SK-N-SH treated with all-trans-retinoic acid at 6 μM for 48 hours (cell line): ENCODE data around the gene UMPS.
"Not testable (repeated sequence)": the region's sequence is repeated elsewhere in the genome, so short reads cannot be mapped to it uniquely, and the experiment has no call there.

ENCODE experiments used
- ARNTL ChIP-seq: fragments of 450-650 bp; formaldehyde crosslinking; IDR thresholded peaks from 2 replicates; pipeline ENCODE4 v1.5.0; 2020; ENCODE audit warnings: low read depth, mild to moderate bottlenecking, moderate library complexity, borderline replicate concordance
- CREB5 ChIP-seq: fragments of 250-450 bp; sonication (Bioruptor Pico); IDR thresholded peaks from 2 replicates; pipeline ENCODE4 v1.5.1; 2020; ENCODE audit warnings: low read depth, mild to moderate bottlenecking, moderate library complexity
- CSDC2 ChIP-seq: fragments of 250-450 bp; sonication (Bioruptor Pico); IDR thresholded peaks from 2 replicates; pipeline ENCODE4 v1.5.0; 2020; ENCODE audit warnings: mild to moderate bottlenecking, moderate library complexity
- ISL1 ChIP-seq: fragments of 250-450 bp; sonication (Bioruptor Pico); IDR thresholded peaks from 2 replicates; pipeline ENCODE4 v2.1.2; 2022; ENCODE audit warnings: mild to moderate bottlenecking, moderate library complexity
- POU6F1 ChIP-seq: fragments of 250-450 bp; sonication (Bioruptor Pico); IDR thresholded peaks from 2 replicates; pipeline ENCODE4 v1.8.0; 2021; ENCODE audit warnings: low read depth, mild to moderate bottlenecking, moderate library complexity, borderline replicate concordance
- PPARA ChIP-seq: fragments of 250-450 bp; sonication (Bioruptor Pico); IDR thresholded peaks from 2 replicates; pipeline ENCODE4 v1.5.0; 2020; ENCODE audit warnings: mild to moderate bottlenecking, borderline replicate concordance
- RARB ChIP-seq: fragments of 250-450 bp; sonication (Bioruptor Pico); IDR thresholded peaks from 2 replicates; pipeline ENCODE4 v1.8.0; 2021; ENCODE audit warnings: mild to moderate bottlenecking, moderate library complexity
- SNAI2 ChIP-seq: fragments of 250-450 bp; sonication (Bioruptor Pico); IDR thresholded peaks from 2 replicates; pipeline ENCODE4 v1.5.0; 2020; ENCODE audit warnings: mild to moderate bottlenecking, moderate library complexity
- ZC3H10 ChIP-seq: fragments of 250-450 bp; sonication (Bioruptor Pico); IDR thresholded peaks from 2 replicates; pipeline ENCODE4 v1.5.1; 2021; ENCODE audit warnings: mild to moderate bottlenecking, moderate library complexity
- ZFP3 ChIP-seq: fragments of 250-450 bp; sonication (Bioruptor Pico); IDR thresholded peaks from 2 replicates; pipeline ENCODE4 v1.5.0; 2020; ENCODE audit warnings: mild to moderate bottlenecking, moderate library complexity
- ZNF565 ChIP-seq: fragments of 450-650 bp; formaldehyde crosslinking; conservative IDR thresholded peaks from 2 replicates; pipeline ENCODE4 v1.5.0; 2020; ENCODE audit warnings: low read depth, mild to moderate bottlenecking, moderate library complexity
- ZNF8 ChIP-seq: fragments of 450-650 bp; formaldehyde crosslinking; IDR thresholded peaks from 2 replicates; pipeline ENCODE4 v1.5.0; 2020; ENCODE audit warnings: mild to moderate bottlenecking, moderate library complexity
- TF ChIP-seq, protein P1 (sequence below): fragments of 250-450 bp; sonication (Bioruptor Pico); IDR thresholded peaks from 2 replicates; pipeline ENCODE4 v1.8.0; 2020; ENCODE audit warnings: mild to moderate bottlenecking, moderate library complexity, borderline replicate concordance

- not testable (repeated sequence) for TF ChIP-seq CREB5 (CRISPR knock-in tag); ARNTL (CRISPR knock-in tag); ZNF8 (CRISPR knock-in tag); SNAI2; ZFP3 (CRISPR knock-in tag); ISL1 (CRISPR knock-in tag); RARB; POU6F1; ZC3H10 (CRISPR knock-in tag); ZNF565; PPARA (CRISPR knock-in tag); CSDC2 (CRISPR knock-in tag)
- TF ChIP-seq, protein P1, sequence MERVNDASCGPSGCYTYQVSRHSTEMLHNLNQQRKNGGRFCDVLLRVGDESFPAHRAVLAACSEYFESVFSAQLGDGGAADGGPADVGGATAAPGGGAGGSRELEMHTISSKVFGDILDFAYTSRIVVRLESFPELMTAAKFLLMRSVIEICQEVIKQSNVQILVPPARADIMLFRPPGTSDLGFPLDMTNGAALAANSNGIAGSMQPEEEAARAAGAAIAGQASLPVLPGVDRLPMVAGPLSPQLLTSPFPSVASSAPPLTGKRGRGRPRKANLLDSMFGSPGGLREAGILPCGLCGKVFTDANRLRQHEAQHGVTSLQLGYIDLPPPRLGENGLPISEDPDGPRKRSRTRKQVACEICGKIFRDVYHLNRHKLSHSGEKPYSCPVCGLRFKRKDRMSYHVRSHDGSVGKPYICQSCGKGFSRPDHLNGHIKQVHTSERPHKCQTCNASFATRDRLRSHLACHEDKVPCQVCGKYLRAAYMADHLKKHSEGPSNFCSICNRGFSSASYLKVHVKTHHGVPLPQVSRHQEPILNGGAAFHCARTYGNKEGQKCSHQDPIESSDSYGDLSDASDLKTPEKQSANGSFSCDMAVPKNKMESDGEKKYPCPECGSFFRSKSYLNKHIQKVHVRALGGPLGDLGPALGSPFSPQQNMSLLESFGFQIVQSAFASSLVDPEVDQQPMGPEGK (CRISPR knock-in tag) = not testable (repeated sequence)
Observed at GRCh38 chr3:124707223-124707622, 23.0 kb upstream of the UMPS start.
